Spinal cord (tissue), 10 donors: ENCODE data around the gene OTUB2. TPM values are rescaled to one million over a fixed set of nuclear protein-coding genes. Genes with fewer than 3 reads are reported as not detected.

Source experiments
- DNase-seq, 6 donors: peaks; one replicate each; pipeline versions ENCODE4 v3.0.0 to v3.0.0-alpha.2; 2013 to 2015; ENCODE audit warnings: low spot score in 6 of 6, low read depth in 4 of 6
- H3K27ac ChIP-seq: one replicate; pipeline ENCODE4 v1.5.1; 2013; ENCODE audit warnings: low read depth, low read length, control low read depth
- H3K27me3 ChIP-seq: one replicate; pipeline ENCODE4 v1.6.1; 2013; ENCODE audit warnings: low read length; ENCODE audit not compliant: control insufficient read depth, insufficient read depth
- H3K36me3 ChIP-seq: one replicate; pipeline ENCODE4 v1.6.1; 2013; ENCODE audit warnings: low read length; ENCODE audit not compliant: control insufficient read depth, insufficient read depth
- H3K4me1 ChIP-seq: one replicate; pipeline ENCODE4 v1.6.1; 2013; ENCODE audit warnings: low read length; ENCODE audit not compliant: control insufficient read depth, insufficient read depth
- H3K4me3 ChIP-seq: one replicate; pipeline ENCODE4 v1.5.1; 2013; ENCODE audit warnings: low read depth, low read length, control low read depth
- H3K9me3 ChIP-seq: one replicate; pipeline ENCODE4 v1.6.1; 2013; ENCODE audit warnings: low read length; ENCODE audit not compliant: control insufficient read depth, insufficient read depth
- WGBS: methylation state at CpG from one replicate; pipeline ENCODE4 v1.1.5; 2013; ENCODE audit warnings: missing lambda C conversion rate; ENCODE audit not compliant: insufficient coverage; 5-methylcytosine and 5-hydroxymethylcytosine counted together
- polyA plus RNA-seq, 2 donors: library from polyadenylated mRNA; unstranded; fragments of 120-200 nt; gene quantifications; one replicate each; pipeline ENCODE4 v1.2.1, GENCODE V29; 2013; ENCODE audit not compliant: insufficient read length in 2 of 2
- total RNA-seq, 2 donors: library from RNA; depleted of rRNA in 1 of 2; stranded (reverse); fragments of 120-200 nt in 1 of 2; fragments of >200 nt in 1 of 2; gene quantifications; one replicate each; pipeline versions ENCODE4 v1.2.3 to v1.2.4, GENCODE V29; 2013 to 2014
- donor health status: healthy.

Gene OTUB2
- total and polyA plus RNA-seq, 4 donors = 3.6 to 5.8 (median 4.3) TPM

- no peak for DNase-seq
- 76% methylated on average over 3 of the region's 7 CpGs for WGBS
Measured at GRCh38 chr14:94038510-94038909, 12.4 kb downstream of the OTUB2 start.

GRCh38 chr14:94038921-94039629 lies 12.9 kb downstream of the OTUB2 start:
- Histone ChIP-seq H3K36me3 (peaks cover 61% of the 10 kb centered on the region), H3K9me3 (no peaks in the 10 kb centered on the region), H3K4me1 (peaks cover 42% of the 10 kb centered on the region), H3K27me3 (no peaks in the 10 kb centered on the region), H3K4me3 (no peak overlapping the region), H3K27ac (no peak overlapping the region)
- 91% methylated on average over 10 of the region's 11 CpGs for WGBS
- no peak for DNase-seq

More at GRCh38 chr14:94038510-94038909, 12.4 kb downstream of the OTUB2 start:
- no peak overlapping the region for H3K27ac ChIP-seq
- H3K9me3 ChIP-seq = no peaks in the 10 kb centered on the region
- H3K4me3 ChIP-seq = no peak overlapping the region
- H3K4me1 ChIP-seq = peaks cover 42% of the 10 kb centered on the region
- peaks cover 55% of the 10 kb centered on the region for H3K36me3 ChIP-seq
- H3K27me3 ChIP-seq = no peaks in the 10 kb centered on the region

GRCh38 chr14:94040247-94040646 lies 14.1 kb downstream of the OTUB2 start:
- 90% methylated on average over 3 of the region's 5 CpGs for WGBS
- DNase-seq = no peak

GRCh38 chr14:94040796-94041195 lies 14.7 kb downstream of the OTUB2 start:
- H3K36me3 ChIP-seq = peaks cover 78% of the 10 kb centered on the region
- DNase-seq = no peak
- no peak overlapping the region for H3K4me3 ChIP-seq
- H3K27ac ChIP-seq = no peak overlapping the region
- H3K27me3 ChIP-seq = no peaks in the 10 kb centered on the region
- H3K4me1 ChIP-seq = peaks cover 42% of the 10 kb centered on the region
- 90% methylated on average over 13 of the region's 13 CpGs for WGBS
- H3K9me3 ChIP-seq = no peaks in the 10 kb centered on the region

More at GRCh38 chr14:94040247-94040646, 14.1 kb downstream of the OTUB2 start:
- no peak overlapping the region for H3K27ac ChIP-seq
- H3K4me3 ChIP-seq = no peak overlapping the region
- no peaks in the 10 kb centered on the region for H3K9me3 ChIP-seq
- H3K4me1 ChIP-seq = peaks cover 42% of the 10 kb centered on the region
- H3K27me3 ChIP-seq = no peaks in the 10 kb centered on the region
- peaks cover 72% of the 10 kb centered on the region for H3K36me3 ChIP-seq

GRCh38 chr14:94041551-94042346 lies 15.6 kb downstream of the OTUB2 start:
- Histone ChIP-seq H3K27me3 (no peaks in the 10 kb centered on the region), H3K4me3 (no peak overlapping the region), H3K27ac (no peak overlapping the region), H3K36me3 (peaks cover 87% of the 10 kb centered on the region), H3K9me3 (no peaks in the 10 kb centered on the region), H3K4me1 (peaks cover 35% of the 10 kb centered on the region)
- peak in 1 of 6 donors; percentile 9 for DNase-seq
- 84% methylated on average over 14 of the region's 18 CpGs for WGBS

GRCh38 chr14:94042433-94043091 lies 16.4 kb downstream of the OTUB2 start:
- Histone ChIP-seq H3K4me3 (no peak overlapping the region), H3K27ac (no peak overlapping the region), H3K27me3 (no peaks in the 10 kb centered on the region), H3K4me1 (peaks cover 37% of the 10 kb centered on the region), H3K36me3 (peaks cover 94% of the 10 kb centered on the region), H3K9me3 (no peaks in the 10 kb centered on the region)
- no peak for DNase-seq
- 68% methylated on average over 12 of the region's 12 CpGs for WGBS

GRCh38 chr14:94043111-94043755 lies 17.1 kb downstream of the OTUB2 start:
- Histone ChIP-seq H3K27me3 (no peaks in the 10 kb centered on the region), H3K4me3 (no peak overlapping the region), H3K27ac (no peak overlapping the region), H3K36me3 (peaks cover 90% of the 10 kb centered on the region), H3K4me1 (peaks cover 37% of the 10 kb centered on the region), H3K9me3 (no peaks in the 10 kb centered on the region)
- WGBS = 88% methylated on average over 8 of the region's 13 CpGs
- DNase-seq = no peak

- Histone ChIP-seq H3K4me3 (no peak overlapping the region), H3K4me1 (peaks cover 39% of the 10 kb centered on the region), H3K27me3 (no peaks in the 10 kb centered on the region), H3K36me3 (peaks cover 86% of the 10 kb centered on the region), H3K27ac (no peak overlapping the region), H3K9me3 (no peaks in the 10 kb centered on the region)
- WGBS = 92% methylated on average over 9 of the region's 14 CpGs
- DNase-seq = no peak
Measured at GRCh38 chr14:94043756-94044475, 17.8 kb downstream of the OTUB2 start.
